ENCODE measurements around the gene CD82.

GRCh38 chr11:44604171-44604581 is 38.7 kb downstream of the CD82 start:
- TF ChIP-seq, protein P1, sequence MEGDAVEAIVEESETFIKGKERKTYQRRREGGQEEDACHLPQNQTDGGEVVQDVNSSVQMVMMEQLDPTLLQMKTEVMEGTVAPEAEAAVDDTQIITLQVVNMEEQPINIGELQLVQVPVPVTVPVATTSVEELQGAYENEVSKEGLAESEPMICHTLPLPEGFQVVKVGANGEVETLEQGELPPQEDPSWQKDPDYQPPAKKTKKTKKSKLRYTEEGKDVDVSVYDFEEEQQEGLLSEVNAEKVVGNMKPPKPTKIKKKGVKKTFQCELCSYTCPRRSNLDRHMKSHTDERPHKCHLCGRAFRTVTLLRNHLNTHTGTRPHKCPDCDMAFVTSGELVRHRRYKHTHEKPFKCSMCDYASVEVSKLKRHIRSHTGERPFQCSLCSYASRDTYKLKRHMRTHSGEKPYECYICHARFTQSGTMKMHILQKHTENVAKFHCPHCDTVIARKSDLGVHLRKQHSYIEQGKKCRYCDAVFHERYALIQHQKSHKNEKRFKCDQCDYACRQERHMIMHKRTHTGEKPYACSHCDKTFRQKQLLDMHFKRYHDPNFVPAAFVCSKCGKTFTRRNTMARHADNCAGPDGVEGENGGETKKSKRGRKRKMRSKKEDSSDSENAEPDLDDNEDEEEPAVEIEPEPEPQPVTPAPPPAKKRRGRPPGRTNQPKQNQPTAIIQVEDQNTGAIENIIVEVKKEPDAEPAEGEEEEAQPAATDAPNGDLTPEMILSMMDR (IDR thresholded peaks at IDR 0.05), result no peak
- TF ChIP-seq POLR2A (IDR thresholded peaks at IDR 0.05) (no peak), POLR2AphosphoS5 (IDR thresholded peaks at IDR 0.05) (no peak)
